ENCODE data around the gene ROBO1.

Gene ROBO1

GRCh38 chr3:78830470-78830869 lies 937.3 kb downstream of the ROBO1 start:
- DNase-seq (ENCODE audit: low read depth, low spot score): no peak
- no peak overlapping the region for H3K4me3 ChIP-seq (ENCODE audit: low read length)

GRCh38 chr3:78827618-78828017 lies 940.2 kb downstream of the ROBO1 start:
- H3K4me3 ChIP-seq (ENCODE audit: low read length): no peak overlapping the region
- no peak for DNase-seq (ENCODE audit: low read depth, low spot score)

- DNase-seq (ENCODE audit: low read depth, low spot score): no peak
- H3K4me3 ChIP-seq (ENCODE audit: low read length): no peak overlapping the region
These were observed 942.0 kb downstream of the ROBO1 start for GRCh38 chr3:78825858-78826215.

GRCh38 chr3:78825118-78825857 lies 942.5 kb downstream of the ROBO1 start:
- DNase-seq (ENCODE audit: low read depth, low spot score): no peak
- H3K4me3 ChIP-seq (ENCODE audit: low read length): no peak overlapping the region

GRCh38 chr3:78823859-78824258 lies 943.9 kb downstream of the ROBO1 start:
- no peak overlapping the region for H3K4me3 ChIP-seq (ENCODE audit: low read length)
- no peak for DNase-seq (ENCODE audit: low read depth, low spot score)

- H3K4me3 ChIP-seq (ENCODE audit: low read length): no peak overlapping the region
These were observed 944.4 kb downstream of the ROBO1 start for GRCh38 chr3:78823434-78823833.

GRCh38 chr3:78822726-78823125 lies 945.1 kb downstream of the ROBO1 start:
- DNase-seq (ENCODE audit: low read depth, low spot score): no peak
- H3K4me3 ChIP-seq (ENCODE audit: low read length): no peak overlapping the region

More at GRCh38 chr3:78823434-78823833, 944.4 kb downstream of the ROBO1 start:
- no peak for DNase-seq (ENCODE audit: low read depth, low spot score)

- H3K4me3 ChIP-seq (ENCODE audit: low read length): no peak overlapping the region
- no peak for DNase-seq (ENCODE audit: low read depth, low spot score)
These were observed 947.3 kb downstream of the ROBO1 start for GRCh38 chr3:78820542-78820941.

- no peak overlapping the region for H3K4me3 ChIP-seq (ENCODE audit: low read length)
- no peak for DNase-seq (ENCODE audit: low read depth, low spot score)
These were observed 949.4 kb downstream of the ROBO1 start for GRCh38 chr3:78818161-78818985.

- no peak overlapping the region for H3K4me3 ChIP-seq (ENCODE audit: low read length)
- DNase-seq (ENCODE audit: low read depth, low spot score): no peak
These were observed 952.8 kb downstream of the ROBO1 start for GRCh38 chr3:78814893-78815562.

- H3K4me3 ChIP-seq (ENCODE audit: low read length): no peak overlapping the region
- DNase-seq (ENCODE audit: low read depth, low spot score): no peak
These were observed 955.6 kb downstream of the ROBO1 start for GRCh38 chr3:78812166-78812565.

GRCh38 chr3:78809966-78810365 lies 957.8 kb downstream of the ROBO1 start:
- DNase-seq (ENCODE audit: low read depth, low spot score): no peak
- H3K4me3 ChIP-seq (ENCODE audit: low read length): no peak overlapping the region

GRCh38 chr3:78804251-78805037 lies 963.4 kb downstream of the ROBO1 start:
- H3K4me3 ChIP-seq (ENCODE audit: low read length): no peak overlapping the region
- no peak for DNase-seq (ENCODE audit: low read depth, low spot score)

GRCh38 chr3:78802562-78802930 lies 965.3 kb downstream of the ROBO1 start:
- DNase-seq (ENCODE audit: low read depth, low spot score): no peak
- no peak overlapping the region for H3K4me3 ChIP-seq (ENCODE audit: low read length)

GRCh38 chr3:78801926-78802561 lies 965.8 kb downstream of the ROBO1 start:
- no peak for DNase-seq (ENCODE audit: low read depth, low spot score)
- H3K4me3 ChIP-seq (ENCODE audit: low read length): no peak overlapping the region

GRCh38 chr3:78799681-78800080 lies 968.1 kb downstream of the ROBO1 start:
- DNase-seq (ENCODE audit: low read depth, low spot score): no peak
- H3K4me3 ChIP-seq (ENCODE audit: low read length): no peak overlapping the region

GRCh38 chr3:78798266-78798832 lies 969.4 kb downstream of the ROBO1 start:
- H3K4me3 ChIP-seq (ENCODE audit: low read length): no peak overlapping the region
- no peak for DNase-seq (ENCODE audit: low read depth, low spot score)

GRCh38 chr3:78794431-78794830 lies 973.4 kb downstream of the ROBO1 start:
- DNase-seq (ENCODE audit: low read depth, low spot score): no peak
- no peak overlapping the region for H3K4me3 ChIP-seq (ENCODE audit: low read length)

- H3K4me3 ChIP-seq (ENCODE audit: low read length): no peak overlapping the region
- DNase-seq (ENCODE audit: low read depth, low spot score): no peak
These were observed 975.1 kb downstream of the ROBO1 start for GRCh38 chr3:78792733-78793132.
